Mammary epithelial cell (primary cell): Measurements from ENCODE around the gene SPATS2.

Experiments used
- EZH2 ChIP-seq: IDR thresholded peaks from 2 replicates; pipeline ENCODE4 v1.6.1; 2012; ENCODE audit warnings: low read length, inconsistent platforms, borderline replicate concordance
- TF ChIP-seq, protein P1 (sequence below), 2 donors: IDR thresholded peaks in 1 of 2; conservative IDR thresholded peaks in 1 of 2; 2 replicates each; pipeline ENCODE4 v1.5.1; 2011 to 2012; ENCODE audit warnings: inconsistent platforms in 2 of 2, low read length in 2 of 2, mild to moderate bottlenecking in 2 of 2, control low read depth in 1 of 2, low read depth in 1 of 2; ENCODE audit not compliant: insufficient read depth in 1 of 2; ENCODE audit errors: extremely low read depth in 1 of 2

DNA sequence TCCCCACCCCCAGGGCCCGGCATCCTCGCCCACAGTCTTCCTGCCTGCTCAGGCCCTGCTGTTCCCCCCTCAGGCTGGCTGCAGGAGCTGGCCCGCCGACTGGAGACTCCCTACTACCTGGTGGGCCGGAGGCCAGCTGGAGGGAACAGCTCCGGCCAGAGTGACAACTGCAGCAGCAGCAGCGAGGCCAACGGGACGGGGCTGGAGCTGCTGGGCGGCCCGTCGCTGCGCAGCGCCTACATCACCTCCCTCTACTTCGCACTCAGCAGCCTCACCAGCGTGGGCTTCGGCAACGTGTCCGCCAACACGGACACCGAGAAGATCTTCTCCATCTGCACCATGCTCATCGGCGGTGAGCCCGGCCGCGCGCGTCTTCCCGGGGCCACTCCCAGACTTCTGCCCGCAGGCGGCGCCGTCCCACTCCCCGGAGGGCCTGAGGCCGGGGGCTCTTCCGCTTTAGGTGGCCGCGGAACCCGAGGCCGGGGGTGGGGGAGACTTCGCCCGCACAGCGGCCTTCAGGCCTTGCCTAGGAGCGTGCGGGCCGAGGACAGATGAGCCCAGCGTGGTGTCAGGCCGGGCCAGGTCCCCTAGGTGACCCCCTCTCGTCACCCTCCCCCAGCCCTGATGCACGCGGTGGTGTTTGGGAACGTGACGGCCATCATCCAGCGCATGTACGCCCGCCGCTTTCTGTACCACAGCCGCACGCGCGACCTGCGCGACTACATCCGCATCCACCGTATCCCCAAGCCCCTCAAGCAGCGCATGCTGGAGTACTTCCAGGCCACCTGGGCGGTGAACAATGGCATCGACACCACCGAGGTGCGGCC, 181.8 kb downstream of the SPATS2 start:
- TF ChIP-seq, protein P1, sequence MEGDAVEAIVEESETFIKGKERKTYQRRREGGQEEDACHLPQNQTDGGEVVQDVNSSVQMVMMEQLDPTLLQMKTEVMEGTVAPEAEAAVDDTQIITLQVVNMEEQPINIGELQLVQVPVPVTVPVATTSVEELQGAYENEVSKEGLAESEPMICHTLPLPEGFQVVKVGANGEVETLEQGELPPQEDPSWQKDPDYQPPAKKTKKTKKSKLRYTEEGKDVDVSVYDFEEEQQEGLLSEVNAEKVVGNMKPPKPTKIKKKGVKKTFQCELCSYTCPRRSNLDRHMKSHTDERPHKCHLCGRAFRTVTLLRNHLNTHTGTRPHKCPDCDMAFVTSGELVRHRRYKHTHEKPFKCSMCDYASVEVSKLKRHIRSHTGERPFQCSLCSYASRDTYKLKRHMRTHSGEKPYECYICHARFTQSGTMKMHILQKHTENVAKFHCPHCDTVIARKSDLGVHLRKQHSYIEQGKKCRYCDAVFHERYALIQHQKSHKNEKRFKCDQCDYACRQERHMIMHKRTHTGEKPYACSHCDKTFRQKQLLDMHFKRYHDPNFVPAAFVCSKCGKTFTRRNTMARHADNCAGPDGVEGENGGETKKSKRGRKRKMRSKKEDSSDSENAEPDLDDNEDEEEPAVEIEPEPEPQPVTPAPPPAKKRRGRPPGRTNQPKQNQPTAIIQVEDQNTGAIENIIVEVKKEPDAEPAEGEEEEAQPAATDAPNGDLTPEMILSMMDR (conservative IDR thresholded peaks at IDR 0.05 in 1 of 2, IDR thresholded peaks at IDR 0.05 in 1 of 2; ENCODE audit: extremely low read depth in 1 of 2, insufficient read depth in 1 of 2, low read depth in 1 of 2, low read length in 2 of 2) = no peak
- TF ChIP-seq EZH2 = no peak
